HG02885 (cell line): ENCODE measurements around the gene NLRC5.
A peak's percentile ranks its signal among the peaks of the same experiment; 100 is the strongest.

Experiments
- ATAC-seq: cut with Tn5 transposase; IDR thresholded peaks from one replicate; pipeline ENCODE4 v1.9.1; 2021; ENCODE audit warnings: mild to moderate bottlenecking; ENCODE audit not compliant: unreplicated experiment, poor library complexity

Gene NLRC5, protein sequence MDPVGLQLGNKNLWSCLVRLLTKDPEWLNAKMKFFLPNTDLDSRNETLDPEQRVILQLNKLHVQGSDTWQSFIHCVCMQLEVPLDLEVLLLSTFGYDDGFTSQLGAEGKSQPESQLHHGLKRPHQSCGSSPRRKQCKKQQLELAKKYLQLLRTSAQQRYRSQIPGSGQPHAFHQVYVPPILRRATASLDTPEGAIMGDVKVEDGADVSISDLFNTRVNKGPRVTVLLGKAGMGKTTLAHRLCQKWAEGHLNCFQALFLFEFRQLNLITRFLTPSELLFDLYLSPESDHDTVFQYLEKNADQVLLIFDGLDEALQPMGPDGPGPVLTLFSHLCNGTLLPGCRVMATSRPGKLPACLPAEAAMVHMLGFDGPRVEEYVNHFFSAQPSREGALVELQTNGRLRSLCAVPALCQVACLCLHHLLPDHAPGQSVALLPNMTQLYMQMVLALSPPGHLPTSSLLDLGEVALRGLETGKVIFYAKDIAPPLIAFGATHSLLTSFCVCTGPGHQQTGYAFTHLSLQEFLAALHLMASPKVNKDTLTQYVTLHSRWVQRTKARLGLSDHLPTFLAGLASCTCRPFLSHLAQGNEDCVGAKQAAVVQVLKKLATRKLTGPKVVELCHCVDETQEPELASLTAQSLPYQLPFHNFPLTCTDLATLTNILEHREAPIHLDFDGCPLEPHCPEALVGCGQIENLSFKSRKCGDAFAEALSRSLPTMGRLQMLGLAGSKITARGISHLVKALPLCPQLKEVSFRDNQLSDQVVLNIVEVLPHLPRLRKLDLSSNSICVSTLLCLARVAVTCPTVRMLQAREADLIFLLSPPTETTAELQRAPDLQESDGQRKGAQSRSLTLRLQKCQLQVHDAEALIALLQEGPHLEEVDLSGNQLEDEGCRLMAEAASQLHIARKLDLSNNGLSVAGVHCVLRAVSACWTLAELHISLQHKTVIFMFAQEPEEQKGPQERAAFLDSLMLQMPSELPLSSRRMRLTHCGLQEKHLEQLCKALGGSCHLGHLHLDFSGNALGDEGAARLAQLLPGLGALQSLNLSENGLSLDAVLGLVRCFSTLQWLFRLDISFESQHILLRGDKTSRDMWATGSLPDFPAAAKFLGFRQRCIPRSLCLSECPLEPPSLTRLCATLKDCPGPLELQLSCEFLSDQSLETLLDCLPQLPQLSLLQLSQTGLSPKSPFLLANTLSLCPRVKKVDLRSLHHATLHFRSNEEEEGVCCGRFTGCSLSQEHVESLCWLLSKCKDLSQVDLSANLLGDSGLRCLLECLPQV (N-terminal part only)

GRCh38 chr16:56988948-56989945 is at the start of gene NLRC5:
TSS of gene NLRC5 (plus strand) at chr16:56989557. CDS start at chr16:57020713, 31,156 bp downstream.
- peak; percentile 81 for ATAC-seq

- no peak for ATAC-seq
These were observed 49.6 kb upstream of the NLRC5 start for GRCh38 chr16:56939801-56940200.

GRCh38 chr16:56941092-56941491 is 48.3 kb upstream of the NLRC5 start:
- ATAC-seq = no peak

DNA sequence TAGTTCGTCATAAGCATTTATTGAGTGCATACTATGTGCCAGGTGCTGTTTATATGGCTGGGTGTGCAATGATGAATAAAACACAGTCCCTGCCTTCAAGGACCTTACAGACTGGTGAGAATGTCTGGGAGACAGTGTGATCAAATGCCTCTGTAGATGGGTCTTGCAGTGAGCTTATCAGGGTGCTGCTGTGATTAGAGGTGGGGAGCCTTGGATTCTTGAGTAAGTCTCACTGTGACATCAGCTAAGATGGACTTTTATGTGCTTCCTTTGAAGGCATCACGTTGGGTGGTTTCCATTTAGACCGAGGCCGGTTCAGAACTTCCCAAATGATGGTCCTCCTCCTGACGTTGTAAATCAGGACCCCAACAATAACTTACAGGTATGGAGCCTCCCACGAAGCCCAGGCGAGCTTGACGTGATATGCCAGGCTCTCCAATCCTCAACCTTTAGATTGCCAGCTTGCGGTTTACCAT is 47.5 kb upstream of the NLRC5 start:
- ATAC-seq = no peak

GRCh38 chr16:56943761-56944375 is 45.5 kb upstream of the NLRC5 start:
- ATAC-seq = no peak

- ATAC-seq = peak; percentile 45
These were observed 44.2 kb upstream of the NLRC5 start for GRCh38 chr16:56944954-56945839.

GRCh38 chr16:56945847-56946527 is 43.4 kb upstream of the NLRC5 start:
- no peak for ATAC-seq

- ATAC-seq = no peak
These were observed 42.4 kb upstream of the NLRC5 start for GRCh38 chr16:56946767-56947603.

DNA sequence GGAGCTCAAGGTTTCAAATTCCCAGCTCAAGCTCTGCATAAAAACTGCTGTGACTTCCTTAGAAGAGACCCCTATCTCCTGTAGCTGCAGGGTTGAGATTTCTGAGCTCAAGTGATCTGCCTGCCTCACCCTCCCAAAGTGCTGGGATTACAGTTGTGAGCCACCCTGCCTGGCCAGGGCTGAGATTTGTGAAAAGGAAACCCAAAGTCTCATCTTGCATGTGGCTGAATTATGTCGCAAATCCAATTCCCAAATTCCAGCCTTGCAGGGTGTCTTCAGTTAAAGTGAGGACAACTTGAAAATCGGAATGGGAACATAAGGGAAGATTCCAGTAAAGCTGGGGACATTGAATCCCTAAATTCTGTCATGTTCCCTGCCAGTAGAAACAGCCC is 41.8 kb upstream of the NLRC5 start:
- no peak for ATAC-seq

GRCh38 chr16:56948234-56948633 is 41.1 kb upstream of the NLRC5 start:
- ATAC-seq = no peak

DNA sequence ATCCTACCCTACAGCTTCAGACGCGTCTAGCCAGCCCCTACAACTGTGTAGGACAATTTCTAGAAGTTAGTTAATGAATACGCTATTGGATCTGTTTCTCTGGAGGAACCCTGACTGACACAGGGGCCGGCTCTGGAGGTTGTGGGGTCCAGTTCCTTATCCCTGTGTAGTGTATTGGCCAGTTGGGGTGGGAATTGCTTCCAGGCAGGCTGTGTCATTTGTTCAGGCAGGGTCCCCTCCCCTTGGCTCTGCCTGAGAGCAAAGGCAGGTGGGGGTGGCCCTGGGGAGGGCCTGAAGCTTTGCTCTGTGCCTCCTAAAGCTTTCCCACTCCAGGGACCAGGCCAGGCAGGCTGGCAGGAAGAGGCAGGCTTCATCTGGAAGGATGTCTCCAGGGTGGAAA is 39.3 kb upstream of the NLRC5 start:
- no peak for ATAC-seq

GRCh38 chr16:56950455-56950854 is 38.9 kb upstream of the NLRC5 start:
- ATAC-seq = no peak

DNA sequence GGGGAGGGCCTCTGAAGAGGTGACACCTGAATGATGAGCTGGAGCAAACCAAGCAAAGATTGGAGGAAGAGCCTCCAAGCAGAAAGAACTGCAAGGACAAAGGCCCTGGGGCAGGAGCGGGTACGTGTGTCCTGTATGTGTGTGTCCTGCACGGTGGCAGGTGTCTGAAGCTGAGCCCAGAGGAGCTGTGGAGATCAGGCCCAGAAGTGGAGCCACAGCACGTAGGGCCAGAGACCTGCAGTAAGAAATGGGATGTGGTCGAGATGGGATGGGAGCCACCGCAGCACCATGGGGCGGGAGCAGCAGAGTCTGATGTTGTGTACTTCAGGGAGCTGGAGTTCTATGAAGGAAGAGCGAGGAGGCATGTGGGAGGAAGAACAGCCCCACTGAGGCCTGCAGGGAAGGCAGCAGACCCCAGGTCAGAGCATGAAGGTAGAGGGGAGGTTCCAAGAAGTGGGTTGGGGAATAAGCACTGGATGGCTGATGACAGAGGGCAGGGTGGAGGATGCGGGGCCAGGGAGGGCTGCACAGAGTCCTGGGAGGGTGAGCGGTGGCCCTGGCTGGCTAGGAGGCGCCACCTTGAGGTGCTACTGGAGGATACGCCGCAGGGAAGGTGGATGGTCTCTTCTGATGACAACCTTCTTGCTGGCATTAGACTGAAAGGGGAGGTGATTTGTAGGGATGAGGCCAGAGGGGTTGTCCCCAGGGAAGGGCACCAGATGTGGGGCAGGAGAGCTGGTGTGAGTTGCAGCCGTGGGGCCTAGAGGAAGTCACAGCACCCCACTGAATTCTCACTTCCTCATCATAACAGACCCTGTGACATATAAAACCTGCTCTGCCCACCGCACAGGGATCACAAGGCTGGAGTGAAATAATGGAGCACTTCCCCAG is 38.2 kb upstream of the NLRC5 start:
- peak; percentile 61 for ATAC-seq

GRCh38 chr16:56953006-56953405 is 36.4 kb upstream of the NLRC5 start:
- ATAC-seq = no peak

GRCh38 chr16:56956076-56956475 is 33.3 kb upstream of the NLRC5 start:
- ATAC-seq = no peak
